Gastroesophageal sphincter (tissue), 4 donors: ENCODE measurements around the gene WFIKKN1. TPM values are rescaled to one million over a fixed set of nuclear protein-coding genes. Genes with fewer than 3 reads are reported as not detected.

Experiments
- ATAC-seq: fragments of 150-250 bp; one replicate; pipeline ENCODE4 v1.9.1; 2016; ENCODE audit warnings: mild to moderate bottlenecking, moderate library complexity
- H3K27ac ChIP-seq, 4 donors: fragments of 200-600 bp; sonication (generic) in 3 of 4; 1 replicate in 3 of 4; 2 replicates in 1 of 4; pipeline ENCODE4 v1.5.1; 2016 to 2019
- H3K27me3 ChIP-seq: fragments of 200-600 bp; sonication (generic); one replicate; pipeline ENCODE4 v1.5.1; 2019
- H3K36me3 ChIP-seq, 2 donors: fragments of 200-600 bp; sonication (generic); one replicate each; pipeline ENCODE4 v1.5.1; 2019; ENCODE audit warnings: control low read depth in 1 of 2
- H3K4me1 ChIP-seq, 3 donors: fragments of 200-600 bp; sonication (generic); 1 replicate in 2 of 3; 2 replicates in 1 of 3; pipeline ENCODE4 v1.5.1; 2016 to 2019; ENCODE audit warnings: control low read depth in 2 of 3
- H3K4me3 ChIP-seq, 2 donors: fragments of 200-600 bp; sonication (generic); one replicate each; pipeline ENCODE4 v1.5.1; 2019; ENCODE audit warnings: mild to moderate bottlenecking in 1 of 2, moderate library complexity in 1 of 2
- H3K9me3 ChIP-seq, 3 donors: fragments of 200-600 bp; sonication (generic); one replicate each; pipeline ENCODE4 v1.5.1; 2017 to 2019; ENCODE audit warnings: control low read depth in 2 of 3
- EP300 ChIP-seq: sonication (generic); formaldehyde crosslinking; IDR thresholded peaks from one replicate; pipeline ENCODE4 v1.6.1; 2017; ENCODE audit warnings: antibody characterized with exemption, mild to moderate bottlenecking
- POLR2A ChIP-seq, 2 donors: fragments of 450-650 bp; IDR thresholded peaks; one replicate each; pipeline ENCODE4 v1.6.1; 2017; ENCODE audit warnings: antibody characterized with exemption in 2 of 2, mild to moderate bottlenecking in 2 of 2, moderate library complexity in 1 of 2
- POLR2AphosphoS5 ChIP-seq: sonication (generic); formaldehyde crosslinking; IDR thresholded peaks from one replicate; pipeline ENCODE4 v1.6.1; 2017; ENCODE audit warnings: antibody characterized with exemption
- WGBS, 2 donors: methylation state at CpG; one replicate each; pipeline ENCODE4 v1.1.5; 2018; ENCODE audit warnings: low coverage in 1 of 2; 5-methylcytosine and 5-hydroxymethylcytosine counted together
- total RNA-seq, 4 donors: library from RNA; depleted of rRNA; stranded (reverse); fragments of >200 nt; gene quantifications; one replicate each; pipeline ENCODE4 v1.1.0, GENCODE V29; 2016
- TF ChIP-seq, protein P1 (sequence below), 4 experiments: fragments of 200-600 bp in 2 of 4; fragments of 450-650 bp in 2 of 4; sonication (generic) in 1 of 4; IDR thresholded peaks; one replicate each; pipeline ENCODE4 v1.5.1; 2017 to 2019; ENCODE audit warnings: antibody characterized with exemption in 4 of 4, mild to moderate bottlenecking in 2 of 4, moderate library complexity in 2 of 4

WFIKKN1 gene
- total RNA-seq, 4 donors from 2014 or later = 0.17 to 0.93 (median 0.35) TPM; not detected in 1

DNA sequence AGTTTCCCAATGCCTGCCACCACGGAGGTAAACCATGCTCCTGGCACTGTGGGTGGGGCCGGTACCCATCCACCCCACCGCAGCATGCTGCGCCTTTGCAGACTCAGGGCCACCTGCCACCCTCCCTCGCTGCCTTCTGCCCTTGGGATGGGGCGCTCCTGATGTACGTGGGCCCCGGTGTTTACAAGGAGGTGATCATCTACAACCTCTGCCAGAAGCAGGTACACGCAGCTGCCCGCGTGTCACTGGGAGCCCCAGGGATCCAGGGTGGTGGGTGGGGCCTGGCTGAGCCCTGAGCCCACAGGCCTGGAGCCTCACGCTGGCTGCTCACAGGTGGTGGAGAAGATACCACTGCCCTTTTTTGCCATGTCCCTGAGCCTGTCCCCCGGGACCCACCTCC is 35.8 kb downstream of the WFIKKN1 start:
- peaks cover 0 to 34% (median 11%) of the 10 kb centered on the region in 3 donors for H3K4me1 ChIP-seq
- no CpG with 5 or more reads among the region's 13 CpGs for WGBS, 2 donors
- H3K4me3 ChIP-seq = no peak overlapping the region
- TF ChIP-seq EP300 (no peak), POLR2A (IDR thresholded peaks at IDR 0.05) (no peak), POLR2AphosphoS5 (no peak)
- TF ChIP-seq, protein P1, sequence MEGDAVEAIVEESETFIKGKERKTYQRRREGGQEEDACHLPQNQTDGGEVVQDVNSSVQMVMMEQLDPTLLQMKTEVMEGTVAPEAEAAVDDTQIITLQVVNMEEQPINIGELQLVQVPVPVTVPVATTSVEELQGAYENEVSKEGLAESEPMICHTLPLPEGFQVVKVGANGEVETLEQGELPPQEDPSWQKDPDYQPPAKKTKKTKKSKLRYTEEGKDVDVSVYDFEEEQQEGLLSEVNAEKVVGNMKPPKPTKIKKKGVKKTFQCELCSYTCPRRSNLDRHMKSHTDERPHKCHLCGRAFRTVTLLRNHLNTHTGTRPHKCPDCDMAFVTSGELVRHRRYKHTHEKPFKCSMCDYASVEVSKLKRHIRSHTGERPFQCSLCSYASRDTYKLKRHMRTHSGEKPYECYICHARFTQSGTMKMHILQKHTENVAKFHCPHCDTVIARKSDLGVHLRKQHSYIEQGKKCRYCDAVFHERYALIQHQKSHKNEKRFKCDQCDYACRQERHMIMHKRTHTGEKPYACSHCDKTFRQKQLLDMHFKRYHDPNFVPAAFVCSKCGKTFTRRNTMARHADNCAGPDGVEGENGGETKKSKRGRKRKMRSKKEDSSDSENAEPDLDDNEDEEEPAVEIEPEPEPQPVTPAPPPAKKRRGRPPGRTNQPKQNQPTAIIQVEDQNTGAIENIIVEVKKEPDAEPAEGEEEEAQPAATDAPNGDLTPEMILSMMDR (IDR thresholded peaks at IDR 0.05) = no peak
- no peak for ATAC-seq
- H3K27ac ChIP-seq = no peak overlapping the region
- peaks cover 0 to 27% of the 10 kb centered on the region in 2 donors for H3K36me3 ChIP-seq
- no peaks in the 10 kb centered on the region for H3K27me3 ChIP-seq
- H3K9me3 ChIP-seq = no peaks in the 10 kb centered on the region

DNA sequence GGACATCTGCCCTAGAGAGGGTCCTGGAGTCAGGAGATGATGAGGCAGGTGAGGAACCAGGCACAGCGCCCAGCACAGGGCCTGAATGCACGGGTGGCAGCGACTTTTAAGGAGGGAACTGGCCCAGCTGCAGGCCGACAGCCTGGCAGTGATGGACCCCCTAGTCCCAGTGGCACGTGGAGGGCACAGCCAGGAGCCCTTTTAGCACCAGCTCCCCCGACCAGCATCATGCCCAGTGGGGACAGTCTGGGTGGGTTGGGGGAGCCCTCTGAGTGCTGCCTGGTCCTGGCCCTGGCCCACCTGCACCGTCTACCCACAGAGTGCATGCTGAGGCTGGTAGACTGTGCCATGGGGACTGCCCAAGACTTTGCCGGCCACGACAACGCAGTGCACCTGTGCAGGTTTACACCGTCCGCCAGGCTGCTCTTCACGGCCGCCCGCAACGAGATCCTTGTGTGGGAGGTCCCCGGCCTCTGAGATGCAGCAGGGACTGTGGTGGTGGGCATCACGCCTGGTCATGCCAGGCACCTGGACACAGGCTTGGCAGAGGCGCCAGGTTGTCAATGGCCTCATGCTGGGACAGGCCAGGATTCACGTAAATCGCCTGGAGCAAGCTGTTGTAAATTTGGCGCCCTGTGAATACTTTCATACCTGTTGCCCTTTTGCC is 36.5 kb downstream of the WFIKKN1 start:
- peak overlapping the region in 1 of 2 donors; percentile 76 for H3K4me3 ChIP-seq
- WGBS, 2 donors = 68 to 80% methylated on average over 2 to 6 of the region's 22 CpGs
- no peaks in the 10 kb centered on the region for H3K27me3 ChIP-seq

DNA sequence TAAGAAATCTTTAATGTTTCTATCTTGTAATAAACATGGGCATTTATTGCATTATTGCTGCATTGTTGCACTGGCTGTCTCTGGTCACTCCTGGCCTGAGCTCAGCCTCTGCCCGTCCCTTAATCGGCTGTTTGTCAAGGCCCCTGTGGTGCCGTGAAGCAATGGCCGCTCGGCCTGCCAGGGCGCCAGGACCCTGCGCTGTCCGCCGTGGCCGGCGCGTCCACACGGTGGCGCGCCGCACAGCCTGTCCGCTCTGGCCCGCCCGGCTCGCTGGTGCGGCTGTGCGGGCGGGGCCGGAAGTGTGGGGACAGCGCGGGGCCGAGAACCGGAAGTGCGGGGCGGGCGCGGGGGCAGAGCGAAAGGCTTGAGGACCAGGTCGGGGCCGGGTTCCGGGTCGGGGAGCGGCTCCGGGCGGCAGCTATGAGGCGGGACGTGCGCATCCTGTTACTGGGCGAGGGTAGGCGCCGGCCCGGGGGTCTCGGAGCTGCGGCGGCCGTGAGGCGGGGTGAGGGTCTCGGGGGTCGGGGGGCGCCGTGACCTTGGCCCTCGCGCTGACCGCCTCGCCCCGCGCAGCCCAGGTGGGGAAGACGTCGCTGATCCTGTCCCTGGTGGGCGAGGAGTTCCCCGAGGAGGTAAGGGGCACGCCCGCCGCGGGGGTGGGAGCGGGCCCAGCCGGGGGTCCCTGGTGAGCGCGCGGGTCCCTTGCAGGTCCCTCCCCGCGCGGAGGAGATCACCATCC is 37.2 kb downstream of the WFIKKN1 start, which contains the start of gene RHOT2:
Gene RHOT2, plus strand, starts transcription at position 353 of the 739 bp plus-strand sequence. Its CDS starts 68 bp downstream, at position 421.
- Histone ChIP-seq H3K9me3 (no peaks in the 10 kb centered on the region), H3K27ac (peak within 1 kb of the TSS; percentile 83 to 93 (median 91)), H3K36me3 (peaks cover 0 to 41% of the 10 kb centered on the region in 2 donors), H3K27me3 (no peaks in the 10 kb centered on the region), H3K4me1 (peaks cover 0 to 31% (median 11%) of the 10 kb centered on the region in 3 donors), H3K4me3 (peak within 1 kb of the TSS; percentile 76 to 97)
- peak; percentile 98 for ATAC-seq
- TF ChIP-seq, protein P1 (IDR thresholded peaks at IDR 0.05) = peak in 3 of 4 experiments; percentile 95 to 99 (median 96)
- TF ChIP-seq EP300 = no peak
- TF ChIP-seq POLR2AphosphoS5 = peak; percentile 79
- TF ChIP-seq POLR2A (IDR thresholded peaks at IDR 0.05) = peak; percentile 49 to 79
- WGBS, 2 donors = 0% methylated on average over 2 of the region's 78 CpGs; no CpG with 5 or more reads in 1 of the 2 donors

More for the DNA sequence above, 36.5 kb downstream of the WFIKKN1 start:
- Histone ChIP-seq H3K36me3 (peaks cover 0 to 34% of the 10 kb centered on the region in 2 donors), H3K9me3 (no peaks in the 10 kb centered on the region), H3K27ac (peak overlapping the region in 3 of 4 donors; percentile 83 to 93 (median 90)), H3K4me1 (peaks cover 0 to 31% (median 11%) of the 10 kb centered on the region in 3 donors)
- TF ChIP-seq EP300 = no peak
- TF ChIP-seq, protein P1 (IDR thresholded peaks at IDR 0.05) = no peak
- TF ChIP-seq POLR2AphosphoS5 = no peak
- no peak for TF ChIP-seq POLR2A (IDR thresholded peaks at IDR 0.05)
- ATAC-seq = no peak

DNA sequence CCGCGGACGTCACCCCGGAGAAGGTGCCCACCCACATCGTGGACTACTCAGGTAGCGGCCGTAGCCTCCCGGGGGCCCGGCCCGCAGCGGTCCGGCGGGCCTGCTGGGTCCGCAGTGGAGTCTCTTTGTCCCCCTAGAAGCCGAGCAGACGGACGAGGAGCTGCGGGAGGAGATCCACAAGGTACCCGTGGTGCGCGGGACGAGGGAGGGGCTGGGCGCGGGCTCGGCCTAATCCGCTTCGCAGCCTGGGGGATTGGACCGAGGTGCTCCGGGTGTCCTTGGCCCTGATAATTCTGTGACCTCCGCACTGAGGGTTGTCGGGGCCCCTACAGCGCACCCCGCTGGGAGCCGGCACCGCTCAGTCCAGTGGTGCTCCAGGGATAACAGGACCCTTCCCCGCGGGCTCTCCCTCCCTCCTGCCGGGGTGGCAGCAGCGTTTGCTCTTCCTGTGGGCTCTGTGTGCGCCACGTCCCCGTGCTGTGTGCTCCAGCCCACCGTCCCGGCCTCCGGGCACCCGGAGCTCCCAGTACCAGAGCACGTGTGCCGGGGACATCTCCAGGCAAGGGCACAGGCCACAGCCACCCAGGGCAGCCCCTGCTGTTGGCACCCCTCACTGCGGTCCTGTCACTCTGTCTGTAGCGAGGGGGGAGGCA is 37.9 kb downstream of the WFIKKN1 start:
- TF ChIP-seq POLR2A (IDR thresholded peaks at IDR 0.05) = no peak
- TF ChIP-seq, protein P1 (IDR thresholded peaks at IDR 0.05) = no peak
- TF ChIP-seq EP300 = no peak
- TF ChIP-seq POLR2AphosphoS5 = no peak
- no peaks in the 10 kb centered on the region for H3K27me3 ChIP-seq
- H3K4me1 ChIP-seq = peaks cover 0 to 31% (median 11%) of the 10 kb centered on the region in 3 donors
- peaks cover 0 to 48% of the 10 kb centered on the region in 2 donors for H3K36me3 ChIP-seq
- WGBS, 2 donors = no CpG with 5 or more reads among the region's 50 CpGs
- no peak for ATAC-seq
- no peaks in the 10 kb centered on the region for H3K9me3 ChIP-seq
- H3K27ac ChIP-seq = peak overlapping the region; percentile 83 to 93 (median 91)
- H3K4me3 ChIP-seq = peak overlapping the region; percentile 76 to 97
